ENCODE results near the gene DDX31. TPM values are rescaled to one million over a fixed set of nuclear protein-coding genes. Genes with fewer than 3 reads are reported as not detected.
"Not testable (repeated sequence)": the region's sequence is repeated elsewhere in the genome, so short reads cannot be mapped to it uniquely, and the experiment has no call there.

Gene DDX31
- polyA plus RNA-seq, 4 donors: 2.2 to 12.6 (median 4.9) TPM

- H3K9me3 ChIP-seq (ENCODE audit: control insufficient read depth in 2 of 2, insufficient read depth in 1 of 2, low read depth in 1 of 2, low read length in 1 of 2): no peaks in the 10 kb centered on the region
- no peaks in the 10 kb centered on the region for H3K36me3 ChIP-seq (ENCODE audit: control insufficient read depth in 3 of 3, insufficient read depth in 2 of 3, low read depth in 1 of 3, low read length in 3 of 3)
- no peak overlapping the region for H3K4me3 ChIP-seq (ENCODE audit: low read depth in 1 of 3, low read length in 3 of 3)
- no peak for DNase-seq
- no peak overlapping the region for H3K27ac ChIP-seq (ENCODE audit: low read depth in 1 of 3, low read length in 2 of 3)
- no peak for FAIRE-seq
- H3K27me3 ChIP-seq (ENCODE audit: control insufficient read depth in 3 of 3, insufficient read depth in 3 of 3, low read length in 3 of 3): peaks cover 11 to 64% (median 24%) of the 10 kb centered on the region in 3 donors
- WGBS, 3 donors: 58 to 73% (median 71%) methylated on average over 5 of the region's 5 CpGs
- H3K4me1 ChIP-seq (ENCODE audit: control insufficient read depth in 3 of 3, insufficient read depth in 2 of 3, low read depth in 1 of 3, low read length in 2 of 3): no peaks in the 10 kb centered on the region
These were observed 94.0 kb downstream of the DDX31 start for GRCh38 chr9:132575811-132576210.

GRCh38 chr9:132575005-132575609 is 94.7 kb downstream of the DDX31 start:
- DNase-seq: peak; percentile 61 to 74
- Histone ChIP-seq H3K4me3 (ENCODE audit: low read depth in 1 of 3, low read length in 3 of 3) (no peak overlapping the region), H3K4me1 (ENCODE audit: control insufficient read depth in 3 of 3, insufficient read depth in 2 of 3, low read depth in 1 of 3, low read length in 2 of 3) (no peaks in the 10 kb centered on the region), H3K36me3 (ENCODE audit: control insufficient read depth in 3 of 3, insufficient read depth in 2 of 3, low read depth in 1 of 3, low read length in 3 of 3) (no peaks in the 10 kb centered on the region), H3K27me3 (ENCODE audit: control insufficient read depth in 3 of 3, insufficient read depth in 3 of 3, low read length in 3 of 3) (peaks cover 4 to 58% (median 21%) of the 10 kb centered on the region in 3 donors), H3K27ac (ENCODE audit: low read depth in 1 of 3, low read length in 2 of 3) (no peak overlapping the region), H3K9me3 (ENCODE audit: control insufficient read depth in 2 of 2, insufficient read depth in 1 of 2, low read depth in 1 of 2, low read length in 1 of 2) (no peaks in the 10 kb centered on the region)
- FAIRE-seq: no peak
- WGBS, 3 donors: 9 to 15% (median 11%) methylated on average over 16 of the region's 16 CpGs

- no peaks in the 10 kb centered on the region for H3K36me3 ChIP-seq (ENCODE audit: control insufficient read depth in 3 of 3, insufficient read depth in 2 of 3, low read depth in 1 of 3, low read length in 3 of 3)
- no peak overlapping the region for H3K4me3 ChIP-seq (ENCODE audit: low read depth in 1 of 3, low read length in 3 of 3)
- FAIRE-seq: no peak
- peaks cover 0 to 36% (median 12%) of the 10 kb centered on the region in 3 donors for H3K27me3 ChIP-seq (ENCODE audit: control insufficient read depth in 3 of 3, insufficient read depth in 3 of 3, low read length in 3 of 3)
- no peaks in the 10 kb centered on the region for H3K4me1 ChIP-seq (ENCODE audit: control insufficient read depth in 3 of 3, insufficient read depth in 2 of 3, low read depth in 1 of 3, low read length in 2 of 3)
- no peak for DNase-seq
- H3K9me3 ChIP-seq (ENCODE audit: control insufficient read depth in 2 of 2, insufficient read depth in 1 of 2, low read depth in 1 of 2, low read length in 1 of 2): no peaks in the 10 kb centered on the region
- H3K27ac ChIP-seq (ENCODE audit: low read depth in 1 of 3, low read length in 2 of 3): no peak overlapping the region
- 27 to 33% (median 28%) methylated on average over 8 of the region's 8 CpGs for WGBS, 3 donors
These were observed 96.9 kb downstream of the DDX31 start for GRCh38 chr9:132572921-132573320.

- H3K27me3 ChIP-seq (ENCODE audit: control insufficient read depth in 3 of 3, insufficient read depth in 3 of 3, low read length in 3 of 3): peaks cover 0 to 28% (median 8%) of the 10 kb centered on the region in 3 donors
These were observed 97.8 kb downstream of the DDX31 start for GRCh38 chr9:132571806-132572600.

GRCh38 chr9:132568787-132569186 is 101.0 kb downstream of the DDX31 start:
- 54 to 70% (median 57%) methylated on average over 2 of the region's 2 CpGs for WGBS, 3 donors
- not testable (repeated sequence) for H3K4me1 ChIP-seq (ENCODE audit: control insufficient read depth in 3 of 3, insufficient read depth in 2 of 3, low read depth in 1 of 3, low read length in 2 of 3); H3K27ac ChIP-seq (ENCODE audit: low read depth in 1 of 3, low read length in 2 of 3); H3K4me3 ChIP-seq (ENCODE audit: low read depth in 1 of 3, low read length in 3 of 3); H3K36me3 ChIP-seq (ENCODE audit: control insufficient read depth in 3 of 3, insufficient read depth in 2 of 3, low read depth in 1 of 3, low read length in 3 of 3); DNase-seq; FAIRE-seq; H3K9me3 ChIP-seq (ENCODE audit: control insufficient read depth in 2 of 2, insufficient read depth in 1 of 2, low read depth in 1 of 2, low read length in 1 of 2)
- peaks cover 0 to 18% (median 0%) of the 10 kb centered on the region in 3 donors for H3K27me3 ChIP-seq (ENCODE audit: control insufficient read depth in 3 of 3, insufficient read depth in 3 of 3, low read length in 3 of 3)

More at GRCh38 chr9:132571806-132572600, 97.8 kb downstream of the DDX31 start:
- WGBS, 3 donors: 74 to 86% (median 78%) methylated on average over 15 of the region's 15 CpGs
- Histone ChIP-seq H3K9me3 (ENCODE audit: control insufficient read depth in 2 of 2, insufficient read depth in 1 of 2, low read depth in 1 of 2, low read length in 1 of 2) (no peaks in the 10 kb centered on the region), H3K4me3 (ENCODE audit: low read depth in 1 of 3, low read length in 3 of 3) (no peak overlapping the region), H3K4me1 (ENCODE audit: control insufficient read depth in 3 of 3, insufficient read depth in 2 of 3, low read depth in 1 of 3, low read length in 2 of 3) (no peaks in the 10 kb centered on the region), H3K36me3 (ENCODE audit: control insufficient read depth in 3 of 3, insufficient read depth in 2 of 3, low read depth in 1 of 3, low read length in 3 of 3) (no peaks in the 10 kb centered on the region), H3K27ac (ENCODE audit: low read depth in 1 of 3, low read length in 2 of 3) (no peak overlapping the region)
- FAIRE-seq: no peak
- DNase-seq: no peak

GRCh38 chr9:132564526-132564925 is 105.3 kb downstream of the DDX31 start:
- Histone ChIP-seq H3K36me3 (ENCODE audit: control insufficient read depth in 3 of 3, insufficient read depth in 2 of 3, low read depth in 1 of 3, low read length in 3 of 3) (no peaks in the 10 kb centered on the region), H3K27ac (ENCODE audit: low read depth in 1 of 3, low read length in 2 of 3) (no peak overlapping the region), H3K4me1 (ENCODE audit: control insufficient read depth in 3 of 3, insufficient read depth in 2 of 3, low read depth in 1 of 3, low read length in 2 of 3) (no peaks in the 10 kb centered on the region), H3K27me3 (ENCODE audit: control insufficient read depth in 3 of 3, insufficient read depth in 3 of 3, low read length in 3 of 3) (peaks cover 0 to 35% (median 0%) of the 10 kb centered on the region in 3 donors), H3K4me3 (ENCODE audit: low read depth in 1 of 3, low read length in 3 of 3) (no peak overlapping the region), H3K9me3 (ENCODE audit: control insufficient read depth in 2 of 2, insufficient read depth in 1 of 2, low read depth in 1 of 2, low read length in 1 of 2) (no peaks in the 10 kb centered on the region)
- DNase-seq (no peak), FAIRE-seq (no peak)
- 74 to 82% (median 78%) methylated on average over 6 of the region's 6 CpGs for WGBS, 3 donors

- H3K4me3 ChIP-seq (ENCODE audit: low read depth in 1 of 3, low read length in 3 of 3): no peak overlapping the region
- H3K36me3 ChIP-seq (ENCODE audit: control insufficient read depth in 3 of 3, insufficient read depth in 2 of 3, low read depth in 1 of 3, low read length in 3 of 3): no peaks in the 10 kb centered on the region
- H3K27me3 ChIP-seq (ENCODE audit: control insufficient read depth in 3 of 3, insufficient read depth in 3 of 3, low read length in 3 of 3): peaks cover 0 to 40% (median 0%) of the 10 kb centered on the region in 3 donors
- no peaks in the 10 kb centered on the region for H3K4me1 ChIP-seq (ENCODE audit: control insufficient read depth in 3 of 3, insufficient read depth in 2 of 3, low read depth in 1 of 3, low read length in 2 of 3)
- no peak for FAIRE-seq
- H3K27ac ChIP-seq (ENCODE audit: low read depth in 1 of 3, low read length in 2 of 3): no peak overlapping the region
- DNase-seq: no peak
- 33 to 43% (median 36%) methylated on average over 4 of the region's 4 CpGs for WGBS, 3 donors
- H3K9me3 ChIP-seq (ENCODE audit: control insufficient read depth in 2 of 2, insufficient read depth in 1 of 2, low read depth in 1 of 2, low read length in 1 of 2): no peaks in the 10 kb centered on the region
These were observed 107.5 kb downstream of the DDX31 start for GRCh38 chr9:132562306-132562573.

- Histone ChIP-seq H3K27me3 (ENCODE audit: control insufficient read depth in 3 of 3, insufficient read depth in 3 of 3, low read length in 3 of 3) (peaks cover 0 to 45% (median 0%) of the 10 kb centered on the region in 3 donors), H3K9me3 (ENCODE audit: control insufficient read depth in 2 of 2, insufficient read depth in 1 of 2, low read depth in 1 of 2, low read length in 1 of 2) (no peaks in the 10 kb centered on the region), H3K27ac (ENCODE audit: low read depth in 1 of 3, low read length in 2 of 3) (no peak overlapping the region), H3K4me1 (ENCODE audit: control insufficient read depth in 3 of 3, insufficient read depth in 2 of 3, low read depth in 1 of 3, low read length in 2 of 3) (no peaks in the 10 kb centered on the region), H3K36me3 (ENCODE audit: control insufficient read depth in 3 of 3, insufficient read depth in 2 of 3, low read depth in 1 of 3, low read length in 3 of 3) (no peaks in the 10 kb centered on the region), H3K4me3 (ENCODE audit: low read depth in 1 of 3, low read length in 3 of 3) (no peak overlapping the region)
- DNase-seq (no peak), FAIRE-seq (no peak)
- WGBS, 3 donors: 40 to 54% (median 47%) methylated on average over 14 of the region's 14 CpGs
These were observed 109.1 kb downstream of the DDX31 start for GRCh38 chr9:132560616-132561202.
